H1 (cell line): ENCODE data around the gene ATP5F1E. TPM values are rescaled to one million over a fixed set of nuclear protein-coding genes. Genes with fewer than 3 reads are reported as not detected.

Experiments used
- CTCF ChIA-PET: fragments of 300-600 bp; sonication (Branson Sonifier 250); formaldehyde crosslinking; loops from one replicate; lab custom pipeline; 2021; ENCODE audit not compliant: partially characterized antibody; lab: Charles Lee
- POLR2A ChIA-PET: fragments of 300-600 bp; sonication (Branson Sonifier 250); formaldehyde crosslinking; loops from one replicate; lab custom pipeline; 2021; ENCODE audit warnings: inconsistent platforms; ENCODE audit not compliant: partially characterized antibody; lab: Charles Lee
- DNase-seq, 2 experiments: peaks; one replicate each; pipeline versions ENCODE4 v3.0.0 to v3.0.0-alpha.2; 2010 to 2022; ENCODE audit warnings: low spot score in 2 of 2, low read depth in 1 of 2, mixed read lengths in 1 of 2
- FAIRE-seq: peaks from 2 replicates; lab custom pipeline; 2011; peaks lifted over from hg19 to GRCh38; lab: Jason Lieb, UNC
- H2AFZ ChIP-seq: 2 replicates; pipeline ENCODE4 v1.8.1; 2012; ENCODE audit warnings: low read length, inconsistent platforms
- H2AK5ac ChIP-seq: 2 replicates; pipeline ENCODE4 v1.6.1; 2013; ENCODE audit warnings: low read depth, low read length
- H2BK120ac ChIP-seq: replicated peaks from 2 replicates; pipeline ENCODE3; 2013; ENCODE audit warnings: low read depth, low read length, inconsistent platforms
- H2BK12ac ChIP-seq: 2 replicates; pipeline ENCODE4 v1.6.1; 2013; ENCODE audit warnings: low read depth, low read length
- H2BK15ac ChIP-seq: 2 replicates; pipeline ENCODE4 v1.6.1; 2013; ENCODE audit warnings: low read length
- H2BK20ac ChIP-seq: 2 replicates; pipeline ENCODE4 v1.6.1; 2013; ENCODE audit warnings: low read length
- H2BK5ac ChIP-seq: 2 replicates; pipeline ENCODE4 v1.6.1; 2013; ENCODE audit warnings: low read depth, low read length
- H3K14ac ChIP-seq: 2 replicates; pipeline ENCODE4 v1.6.1; 2013; ENCODE audit warnings: inconsistent platforms; ENCODE audit not compliant: insufficient read length
- H3K18ac ChIP-seq: 2 replicates; pipeline ENCODE4 v1.6.1; 2013; ENCODE audit warnings: low read length; ENCODE audit errors: extremely low read depth
- H3K23ac ChIP-seq: 2 replicates; pipeline ENCODE4 v1.6.1; 2013; ENCODE audit warnings: inconsistent platforms; ENCODE audit not compliant: insufficient read length
- H3K23me2 ChIP-seq: 2 replicates; pipeline ENCODE4 v1.6.1; 2013; ENCODE audit warnings: low read depth, low read length
- H3K27ac ChIP-seq: 2 replicates; pipeline ENCODE4 v1.6.1; 2011; ENCODE audit warnings: low read depth, low read length, inconsistent platforms
- H3K27me3 ChIP-seq, 4 experiments: replicated peaks in 1 of 4; 1 replicate in 1 of 4; 2 replicates in 3 of 4; pipeline versions ENCODE4 v1.6.1 to v1.8.1; 2011 to 2013; ENCODE audit warnings: low read length in 3 of 4, mild to moderate bottlenecking in 3 of 4, inconsistent platforms in 2 of 4, mixed read lengths in 2 of 4, moderate library complexity in 1 of 4; ENCODE audit not compliant: control insufficient read depth in 3 of 4, insufficient read depth in 3 of 4; ENCODE audit errors: extremely low read depth in 1 of 4
- H3K36me3 ChIP-seq, 4 experiments: 2 replicates each; pipeline versions ENCODE4 v1.6.1 to v1.8.1; 2011 to 2013; ENCODE audit warnings: mild to moderate bottlenecking in 4 of 4, low read length in 3 of 4, moderate library complexity in 2 of 4, control low read depth in 1 of 4, inconsistent platforms in 1 of 4; ENCODE audit not compliant: insufficient read depth in 4 of 4, control insufficient read depth in 2 of 4
- H3K4ac ChIP-seq: replicated peaks from 2 replicates; pipeline ENCODE3; 2013; ENCODE audit warnings: low read length, low read depth, mixed read lengths, inconsistent platforms; ENCODE audit not compliant: insufficient read length
- H3K4me1 ChIP-seq, 4 experiments: replicated peaks in 1 of 4; 1 replicate in 1 of 4; 2 replicates in 3 of 4; pipeline versions ENCODE4 v1.6.1 to v1.8.1; 2011 to 2013; ENCODE audit warnings: low read length in 3 of 4, inconsistent platforms in 2 of 4, mixed read lengths in 1 of 4; ENCODE audit not compliant: insufficient read depth in 4 of 4, control insufficient read depth in 3 of 4
- H3K4me2 ChIP-seq, 2 experiments: 2 replicates each; pipeline versions ENCODE4 v1.6.1 to v1.8.1; 2011 to 2013; ENCODE audit warnings: low read depth in 2 of 2, low read length in 2 of 2, control low read depth in 1 of 2, inconsistent platforms in 1 of 2, mild to moderate bottlenecking in 1 of 2; ENCODE audit not compliant: insufficient read depth in 1 of 2
- H3K4me3 ChIP-seq, 4 experiments: fragments of 200-600, 300-600 bp in 1 of 4; sonication (generic), shearing (Covaris generic), sonication (Bioruptor Twin) in 1 of 4; 2 replicates each; pipeline versions ENCODE4 v1.5.1 to v1.8.1; 2011 to 2016; ENCODE audit warnings: low read length in 4 of 4, low read depth in 3 of 4, control low read depth in 2 of 4, inconsistent platforms in 2 of 4, mild to moderate bottlenecking in 2 of 4, mixed read lengths in 1 of 4, moderate library complexity in 1 of 4; ENCODE audit not compliant: insufficient read depth in 2 of 4; ENCODE audit errors: extremely low read depth in 1 of 4
- H3K56ac ChIP-seq: replicated peaks from 2 replicates; pipeline ENCODE3; 2013; ENCODE audit warnings: low read depth, mild to moderate bottlenecking, mixed read lengths, low read length, inconsistent platforms; ENCODE audit not compliant: insufficient read length
- H3K79me1 ChIP-seq: 2 replicates; pipeline ENCODE4 v1.6.1; 2013; ENCODE audit warnings: low read depth, low read length, control low read depth
- H3K79me2 ChIP-seq, 2 experiments: 2 replicates each; pipeline versions ENCODE4 v1.6.1 to v1.8.1; 2012 to 2013; ENCODE audit warnings: low read length in 2 of 2, mild to moderate bottlenecking in 2 of 2, inconsistent platforms in 1 of 2; ENCODE audit not compliant: insufficient read depth in 2 of 2, control insufficient read depth in 1 of 2
- H3K9ac ChIP-seq, 4 experiments: replicated peaks in 1 of 4; 1 replicate in 1 of 4; 2 replicates in 3 of 4; pipeline versions ENCODE4 v1.6.1 to v1.8.1; 2011 to 2013; ENCODE audit warnings: low read depth in 3 of 4, low read length in 3 of 4, control low read depth in 2 of 4, mild to moderate bottlenecking in 2 of 4, moderate library complexity in 2 of 4, inconsistent platforms in 1 of 4; ENCODE audit errors: extremely low read depth in 1 of 4
- H3K9me3 ChIP-seq, 2 experiments: 2 replicates each; pipeline versions ENCODE4 v1.6.1 to v1.8.1; 2012 to 2013; ENCODE audit warnings: mild to moderate bottlenecking in 2 of 2, moderate library complexity in 2 of 2, control low read depth in 1 of 2, inconsistent platforms in 1 of 2, low read depth in 1 of 2, low read length in 1 of 2, mixed read lengths in 1 of 2; ENCODE audit not compliant: insufficient read depth in 2 of 2
- H4K20me1 ChIP-seq, 2 experiments: replicated peaks in 1 of 2; 2 replicates each; pipeline versions ENCODE3 to v1.8.1; 2011 to 2013; ENCODE audit warnings: inconsistent platforms in 2 of 2, low read length in 2 of 2, mild to moderate bottlenecking in 1 of 2; ENCODE audit not compliant: insufficient read depth in 2 of 2, control insufficient read depth in 1 of 2
- H4K5ac ChIP-seq: 2 replicates; pipeline ENCODE4 v1.6.1; 2013; ENCODE audit warnings: low read length, low read depth, mixed read lengths, inconsistent platforms; ENCODE audit not compliant: insufficient read length
- H4K8ac ChIP-seq: 2 replicates; pipeline ENCODE4 v1.8.0; 2013; ENCODE audit warnings: mild to moderate bottlenecking, moderate library complexity, low read length, inconsistent platforms; ENCODE audit not compliant: insufficient read depth; ENCODE audit errors: extremely low read depth
- H4K91ac ChIP-seq: replicated peaks from 2 replicates; pipeline ENCODE3; 2013; ENCODE audit warnings: low read length, mixed read lengths, inconsistent platforms; ENCODE audit not compliant: insufficient read length
- CHD2 ChIP-seq: IDR thresholded peaks from 2 replicates; pipeline ENCODE4 v1.6.1; 2012; ENCODE audit warnings: low read length, improper control_type of control experiment
- HDAC6 ChIP-seq: IDR thresholded peaks from one replicate; pipeline ENCODE4 v1.7.1; 2012; ENCODE audit warnings: low read depth, mild to moderate bottlenecking, inconsistent platforms, low read length, moderate library complexity
- KDM5A ChIP-seq: fragments of 200-600 bp; IDR thresholded peaks from 2 replicates; pipeline ENCODE4 v1.7.1; 2012; ENCODE audit warnings: mild to moderate bottlenecking, low read length, inconsistent platforms, mixed read lengths
- MAFK ChIP-seq: IDR thresholded peaks from 2 replicates; pipeline ENCODE4 v1.6.1; 2012; ENCODE audit warnings: low read depth, mild to moderate bottlenecking, improper control_type of control experiment, low read length
- RFX5 ChIP-seq: IDR thresholded peaks from 2 replicates; pipeline ENCODE4 v1.6.1; 2011; ENCODE audit warnings: low read depth, low read length, improper control_type of control experiment, borderline replicate concordance
- SAP30 ChIP-seq: fragments of 300-600 bp; sonication (generic); IDR thresholded peaks from 2 replicates; pipeline ENCODE4 v1.7.1; 2012; ENCODE audit warnings: low read length, moderate library complexity, mild to moderate bottlenecking, inconsistent platforms; ENCODE audit not compliant: insufficient read depth, insufficient replicate concordance
- TEAD4 ChIP-seq: IDR thresholded peaks from 2 replicates; pipeline ENCODE4 v1.6.1; 2012; ENCODE audit warnings: low read depth, low read length, inconsistent platforms, mixed read lengths
- WGBS, 2 experiments: shearing (Covaris generic) in 1 of 2; methylation state at CpG; one replicate each; pipeline versions ENCODE4 v1.1.6 to v1.1.7; 2013 to 2015; ENCODE audit warnings: low lambda C conversion rate in 2 of 2, mixed read lengths in 2 of 2, inconsistent platforms in 1 of 2, low coverage in 1 of 2, missing lambda C conversion rate in 1 of 2; ENCODE audit not compliant: insufficient replicate concordance in 2 of 2, insufficient coverage in 1 of 2, insufficient read length in 1 of 2; ENCODE audit errors: extremely low coverage in 1 of 2, missing lambda C conversion rate in 1 of 2; 5-methylcytosine and 5-hydroxymethylcytosine counted together
- polyA plus RNA-seq, 7 experiments: library from polyadenylated mRNA; depleted of rRNA in 3 of 7; stranded (reverse) in 5 of 7; unstranded in 2 of 7; fragments of >200 nt in 5 of 7; fragments of 200-250 nt in 2 of 7; gene quantifications; 1 replicate in 5 of 7; 2 replicates in 1 of 7; 4 replicates in 1 of 7; pipeline versions ENCODE4 v1.2.1 to v1.2.3, GENCODE V29; 2011 to 2013; ENCODE audit warnings: missing spikeins in 2 of 7, mixed read lengths in 2 of 7
- total RNA-seq: library from RNA; stranded (reverse); fragmentation: NEBNext Ultra II Directional; extraction: Animal tissue kit (Norgen Biotek cat#: 25700); gene quantifications from 2 replicates; pipeline ENCODE4 v1.2.1, GENCODE V29; 2021

The ATP5F1E gene
- total and polyA plus RNA-seq, 2 of the 8 experiments (the other 6 are each of a cell fraction or from before 2014, with no cell fraction given) = 15.7 to 47.8 TPM

- Histone ChIP-seq H3K9ac (no peak overlapping the region), H4K20me1 (no peaks in the 10 kb centered on the region), H2BK12ac (no peak overlapping the region), H2BK5ac (no peak overlapping the region), H3K79me2 (no peaks in the 10 kb centered on the region), H3K9me3 (no peaks in the 10 kb centered on the region), H2AK5ac (no peak overlapping the region), H2BK120ac (no peak overlapping the region), H3K23ac (no peak overlapping the region), H3K4me3 (no peak overlapping the region), H3K56ac (no peak overlapping the region), H4K8ac (no peak overlapping the region), H3K23me2 (no peaks in the 10 kb centered on the region; the same call in 1 of the 2 replicates), H3K27me3 (no peaks in the 10 kb centered on the region), H3K18ac (no peak overlapping the region), H4K91ac (no peak overlapping the region), H2BK20ac (no peak overlapping the region), H2AFZ (no peak overlapping the region), H2BK15ac (no peak overlapping the region), H3K4me2 (no peak overlapping the region), H3K27ac (no peak overlapping the region), H3K36me3 (no peaks in the 10 kb centered on the region), H3K4me1 (peaks cover 0 to 2% (median 0%) of the 10 kb centered on the region in 4 experiments; a peak in 1 of 7 replicates), H3K79me1 (no peaks in the 10 kb centered on the region), H4K5ac (no peak overlapping the region), H3K4ac (no peak overlapping the region), H3K14ac (no peak overlapping the region)
- FAIRE-seq (no peak), DNase-seq (no peak)
- ChIA-PET POLR2A (no interaction called here), CTCF (no interaction called here)
- 92% methylated on average over 5 of the region's 5 CpGs; no CpG with 5 or more reads in 1 of the 2 experiments for WGBS, 2 experiments
- TF ChIP-seq RFX5 = no peak
- no peak for TF ChIP-seq HDAC6
- no peak for TF ChIP-seq TEAD4
- no peak for TF ChIP-seq CHD2
- no peak for TF ChIP-seq MAFK
- TF ChIP-seq SAP30 = no peak
- no peak for TF ChIP-seq KDM5A
Observed at GRCh38 chr20:59047938-59048680, 16.0 kb upstream of the ATP5F1E start.
